ENCODE data around the gene SHROOM3. TPM values are rescaled to one million over a fixed set of nuclear protein-coding genes. Genes with fewer than 3 reads are reported as not detected.
A peak's percentile ranks its signal among the peaks of the same experiment; 100 is the strongest.

Gene SHROOM3
- total and polyA plus RNA-seq, 2 of the 13 experiments (the other 11 are each of a cell fraction or from before 2014, with no cell fraction given): 0.01 TPM; not detected in 1

GRCh38 chr4:76809594-76810305 is 374.7 kb downstream of the SHROOM3 start (continued):
- no peak; the same call in 1 of the 2 replicates for TF ChIP-seq ZSCAN5A (CRISPR knock-in tag; IDR thresholded peaks at IDR 0.05; ENCODE audit: borderline replicate concordance)
- peak; percentile 92 for TF ChIP-seq RXRB (CRISPR knock-in tag; IDR thresholded peaks at IDR 0.05; ENCODE audit: borderline replicate concordance)
- peak; percentile 58 for TF ChIP-seq ZMYM4 (CRISPR knock-in tag; IDR thresholded peaks at IDR 0.05)
- TF ChIP-seq JUND (CRISPR knock-in tag; IDR thresholded peaks at IDR 0.05): no peak
- TF ChIP-seq SNAPC5 (CRISPR knock-in tag; IDR thresholded peaks at IDR 0.05; ENCODE audit: borderline replicate concordance): no peak
- no peak for TF ChIP-seq RFXANK (CRISPR knock-in tag; IDR thresholded peaks at IDR 0.05)
- no peak for TF ChIP-seq ZNF737 (CRISPR knock-in tag; IDR thresholded peaks at IDR 0.05; ENCODE audit: borderline replicate concordance)
- TF ChIP-seq RXRA (CRISPR knock-in tag; IDR thresholded peaks at IDR 0.05): peak; percentile 94
- no peak for TF ChIP-seq PLRG1 (conservative IDR thresholded peaks at IDR 0.05)
- TF ChIP-seq ZFP36L2 (CRISPR knock-in tag; IDR thresholded peaks at IDR 0.05): no peak
- no peak for TF ChIP-seq ZNF607 (CRISPR knock-in tag; IDR thresholded peaks at IDR 0.05; ENCODE audit: borderline replicate concordance)
- TF ChIP-seq ZNF383 (CRISPR knock-in tag; IDR thresholded peaks at IDR 0.05; ENCODE audit: borderline replicate concordance): no peak
- TF ChIP-seq HNRNPH1 (optimal IDR thresholded peaks at IDR 0.05; ENCODE audit: low read depth, low read length): no peak
- peak; percentile 49; the same call in 1 of the 2 replicates for TF ChIP-seq ZNF274 (CRISPR knock-in tag; IDR thresholded peaks at IDR 0.05)
- TF ChIP-seq HMG20B (CRISPR knock-in tag; conservative IDR thresholded peaks at IDR 0.05): no peak
- no peak for TF ChIP-seq ZNF713 (CRISPR knock-in tag; IDR thresholded peaks at IDR 0.05)
- peak; percentile 35; the same call in 1 of the 2 replicates for TF ChIP-seq MYPOP (CRISPR knock-in tag; IDR thresholded peaks at IDR 0.05)
- TF ChIP-seq ZNF501 (CRISPR knock-in tag; IDR thresholded peaks at IDR 0.05): no peak
- peak; percentile 38; the same call in 1 of the 2 replicates for TF ChIP-seq ARID3A (IDR thresholded peaks at IDR 0.05; ENCODE audit: low read depth, low read length)
- no peak for TF ChIP-seq THAP7 (CRISPR knock-in tag; IDR thresholded peaks at IDR 0.05)
- no peak for TF ChIP-seq CSRNP1 (CRISPR knock-in tag; IDR thresholded peaks at IDR 0.05)
- TF ChIP-seq SSRP1 (CRISPR knock-in tag; IDR thresholded peaks at IDR 0.05): no peak
- no peak for TF ChIP-seq PCBP2 (optimal IDR thresholded peaks at IDR 0.05; ENCODE audit: low read depth, low read length, poor library complexity, severe bottlenecking)

All from HepG2 (cell line).